GDM1 (cell line): Measurements from ENCODE around the gene EXTL1.

ENCODE experiments used
- DNase-seq: peaks from one replicate; lab custom pipeline; 2025; lab: John Stamatoyannopoulos, UW

EXTL1 gene

DNA sequence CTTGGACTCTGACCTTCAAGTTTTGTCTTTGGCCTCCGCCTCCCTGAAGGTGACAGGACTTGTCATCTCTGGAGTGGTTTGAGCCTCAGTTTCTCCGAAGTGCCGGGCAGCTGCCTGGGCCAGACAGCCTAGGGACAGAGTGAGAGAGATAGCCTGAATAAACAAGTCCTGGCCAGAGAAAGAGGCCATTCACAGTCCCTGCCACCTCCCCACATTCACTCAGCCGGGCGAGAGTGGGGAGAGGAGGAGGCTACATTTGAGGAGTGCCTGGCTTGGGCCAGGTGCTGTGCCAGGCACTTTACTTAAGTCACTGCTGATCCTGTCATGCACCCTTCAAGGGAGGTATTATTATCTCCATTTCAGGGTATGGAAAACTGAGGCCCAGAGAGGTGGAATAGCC is 3.5 kb downstream of the EXTL1 start:
- DNase-seq: no peak

DNA sequence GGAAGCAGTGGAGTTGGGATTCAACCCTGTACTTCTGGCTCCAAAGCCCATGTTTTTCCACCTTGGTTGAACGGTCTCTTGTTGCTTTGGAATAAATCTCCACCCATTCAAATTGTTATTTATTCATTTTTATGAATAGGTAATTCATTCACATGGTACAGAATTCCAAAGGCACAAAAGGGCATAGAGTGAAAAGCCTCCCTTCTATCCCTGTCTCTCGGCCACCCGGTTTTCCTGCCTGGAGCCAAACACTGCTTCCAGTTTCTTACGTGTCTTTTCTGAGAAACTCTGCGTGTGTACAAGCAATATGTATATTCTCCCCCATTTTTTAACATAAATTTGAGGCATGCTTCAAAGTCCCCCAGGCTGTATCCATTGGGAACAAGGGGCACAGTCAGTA is 3.9 kb downstream of the EXTL1 start:
- no peak for DNase-seq

DNA sequence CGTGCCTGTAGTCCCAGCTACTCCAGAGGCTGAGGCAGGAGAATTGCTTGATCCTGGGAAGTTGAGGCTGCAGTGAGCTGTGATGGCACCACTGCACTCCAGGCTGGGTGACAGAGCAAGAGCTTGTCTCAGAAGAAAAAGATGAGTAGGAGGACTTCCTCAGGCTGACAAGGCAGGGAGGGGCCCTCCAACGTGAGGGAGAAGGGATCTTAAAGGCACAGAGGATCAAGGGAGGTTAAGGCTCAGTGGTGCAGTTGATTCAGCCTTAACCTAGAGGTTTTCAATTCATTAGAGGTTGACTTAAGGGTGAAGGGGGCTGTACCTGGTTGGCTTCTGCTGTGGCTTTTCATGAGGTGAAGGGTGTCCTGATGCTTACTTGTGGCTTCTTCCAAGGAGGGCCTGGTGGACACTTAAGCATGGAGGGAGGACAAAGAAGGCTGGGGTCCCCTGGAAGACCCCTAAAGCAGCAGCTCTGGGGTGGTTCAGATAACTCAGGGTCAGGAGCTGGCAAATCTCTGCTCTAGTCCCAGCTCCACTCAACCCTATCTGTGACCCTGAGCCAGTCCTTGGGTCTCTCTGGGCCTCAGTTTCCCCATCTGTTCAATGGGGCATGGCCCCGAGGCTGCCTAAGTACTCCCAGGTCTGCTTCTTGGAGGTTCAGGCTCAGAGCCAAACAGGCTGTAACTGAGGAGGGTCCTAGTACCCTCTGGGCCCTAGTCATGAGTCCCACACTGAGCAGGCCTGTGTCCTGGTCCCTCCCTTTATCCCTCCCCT is 6.3 kb downstream of the EXTL1 start:
- no peak for DNase-seq

DNA sequence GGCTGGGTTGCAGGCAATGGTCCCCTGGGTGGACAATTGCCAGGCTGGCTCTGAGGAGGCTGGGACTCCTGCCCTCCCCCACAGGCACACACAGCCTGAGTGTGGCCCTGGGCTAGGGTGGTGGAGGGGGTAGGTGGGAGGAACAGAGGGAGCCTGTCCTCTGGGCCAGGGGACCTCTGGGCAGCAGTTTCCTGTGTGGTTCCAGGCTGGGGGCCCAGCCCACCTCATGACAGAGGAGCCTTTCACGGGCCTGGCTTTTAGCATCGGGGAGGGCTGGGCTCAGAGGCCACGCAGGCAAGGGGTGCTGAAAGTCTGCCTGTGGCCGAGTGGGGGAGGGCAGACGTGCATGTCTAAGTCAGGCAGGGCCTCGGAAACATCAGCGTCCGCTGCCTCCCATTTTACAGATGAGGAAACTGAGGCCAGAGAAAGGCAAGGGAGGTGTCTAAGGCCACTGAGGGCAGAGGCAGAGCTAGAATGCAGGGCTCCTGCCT is 7.0 kb downstream of the EXTL1 start:
- DNase-seq: no peak

DNA sequence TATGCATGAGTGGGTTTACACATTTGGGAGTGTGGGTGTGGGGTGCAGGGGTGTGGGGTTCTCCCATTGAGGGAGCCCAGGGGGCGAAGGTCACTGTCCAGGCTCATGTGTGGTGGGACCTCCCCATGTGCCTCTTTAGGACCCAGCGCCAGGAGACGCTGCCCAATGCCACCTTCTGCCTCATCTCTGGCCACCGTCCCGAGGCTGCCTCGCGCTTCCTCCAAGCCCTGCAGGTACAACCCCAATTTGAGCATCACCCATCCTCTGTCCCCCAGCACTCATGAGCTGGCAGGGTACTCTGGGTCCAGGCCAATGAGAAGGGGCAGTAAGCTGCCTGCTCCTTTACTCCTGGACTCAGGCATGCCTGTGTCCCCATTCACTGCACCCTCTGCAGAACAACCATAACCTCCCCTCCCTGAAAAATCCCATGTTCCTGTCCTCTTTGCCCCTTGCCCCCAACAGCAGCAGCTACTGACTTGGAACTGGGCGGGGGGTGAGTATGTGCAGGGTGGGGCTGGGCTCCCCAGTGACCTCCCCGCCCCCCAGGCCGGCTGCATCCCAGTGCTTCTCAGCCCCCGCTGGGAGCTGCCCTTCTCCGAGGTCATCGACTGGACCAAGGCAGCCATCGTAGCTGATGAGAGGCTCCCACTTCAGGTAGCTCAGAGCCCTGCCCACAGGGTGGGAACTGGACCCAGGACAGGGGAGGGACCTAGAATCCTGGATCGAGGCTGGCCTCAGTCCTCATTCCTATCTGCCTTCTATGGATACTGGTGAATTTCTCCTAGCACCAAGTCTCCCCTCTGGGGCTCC is 7.7 kb downstream of the EXTL1 start:
- no peak for DNase-seq

DNA sequence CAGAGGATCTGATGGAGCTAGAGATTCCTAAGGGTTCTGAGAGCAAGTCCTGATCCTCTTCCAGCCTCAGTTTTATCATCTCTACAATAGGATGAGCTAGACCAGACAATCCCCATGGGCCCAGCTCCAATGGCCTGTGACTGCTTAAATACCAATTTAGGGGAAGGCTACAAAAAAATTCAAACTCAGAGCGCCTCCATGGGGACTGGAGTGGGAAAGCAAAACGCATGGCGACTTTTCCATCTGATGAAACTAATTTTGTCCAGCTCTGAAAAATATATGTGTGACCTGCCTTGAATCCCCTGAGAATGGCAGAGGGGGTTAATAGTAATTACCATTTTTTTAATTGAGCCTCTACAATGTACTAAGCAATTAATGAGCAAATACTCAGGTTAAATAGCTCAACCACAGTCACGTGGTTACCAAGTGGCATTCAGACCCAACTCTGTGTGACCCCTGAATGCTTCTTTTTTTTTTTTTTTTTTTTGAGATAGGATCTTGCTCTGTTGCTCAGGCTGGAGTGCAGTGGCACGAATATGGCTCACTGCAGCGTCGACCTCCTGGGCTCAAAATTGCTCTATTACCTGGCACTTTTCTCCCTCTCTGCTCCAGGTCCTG is 8.4 kb downstream of the EXTL1 start:
- no peak for DNase-seq

DNA sequence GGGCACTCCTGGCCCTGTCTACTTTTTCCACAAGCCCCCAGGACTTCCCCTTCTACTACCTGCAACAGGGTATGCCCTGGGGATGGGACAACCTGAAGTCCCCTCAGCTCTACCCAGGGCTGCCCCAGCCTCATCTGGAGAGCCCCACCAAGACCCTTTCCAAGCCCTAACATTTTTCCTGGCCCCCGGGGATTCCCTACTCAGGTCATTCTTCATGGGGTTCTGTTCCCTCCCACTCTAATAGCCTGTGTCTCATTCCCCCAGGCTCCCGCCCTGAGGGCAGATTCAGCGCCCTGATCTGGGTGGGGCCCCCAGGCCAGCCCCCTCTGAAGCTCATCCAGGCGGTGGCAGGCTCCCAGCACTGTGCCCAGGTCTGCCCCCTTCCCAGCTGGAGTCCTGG is 9.6 kb downstream of the EXTL1 start:
- no peak for DNase-seq

DNA sequence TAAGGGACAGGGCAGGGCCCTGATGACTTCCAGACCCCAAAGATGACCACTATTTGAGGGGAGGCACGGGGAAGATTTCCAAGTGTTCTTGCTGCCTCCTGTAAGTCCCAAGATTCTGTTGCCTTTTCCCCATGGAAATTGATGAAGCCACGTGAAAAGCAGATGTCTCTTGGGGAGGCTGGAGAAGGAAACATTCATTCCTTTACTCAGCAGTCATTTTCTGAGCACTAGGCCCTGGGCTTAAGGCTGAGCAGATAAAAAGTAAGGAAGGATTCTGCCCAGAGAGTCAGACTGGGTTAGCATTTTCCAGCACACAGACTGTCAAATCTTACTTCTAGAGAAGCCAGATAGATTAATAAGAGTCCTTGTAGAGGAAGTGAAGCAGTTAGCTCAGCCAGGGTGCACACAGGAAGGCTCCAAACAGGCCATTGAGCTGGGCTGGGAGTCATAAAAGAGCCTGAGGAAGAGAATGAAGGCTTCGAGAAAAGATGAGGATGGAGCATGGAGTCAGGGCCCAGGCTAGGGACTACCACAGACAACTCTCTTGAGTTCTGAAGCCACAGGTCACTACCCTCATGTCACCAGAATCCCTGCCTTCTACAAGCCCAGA is 10.1 kb downstream of the EXTL1 start:
- no peak for DNase-seq

DNA sequence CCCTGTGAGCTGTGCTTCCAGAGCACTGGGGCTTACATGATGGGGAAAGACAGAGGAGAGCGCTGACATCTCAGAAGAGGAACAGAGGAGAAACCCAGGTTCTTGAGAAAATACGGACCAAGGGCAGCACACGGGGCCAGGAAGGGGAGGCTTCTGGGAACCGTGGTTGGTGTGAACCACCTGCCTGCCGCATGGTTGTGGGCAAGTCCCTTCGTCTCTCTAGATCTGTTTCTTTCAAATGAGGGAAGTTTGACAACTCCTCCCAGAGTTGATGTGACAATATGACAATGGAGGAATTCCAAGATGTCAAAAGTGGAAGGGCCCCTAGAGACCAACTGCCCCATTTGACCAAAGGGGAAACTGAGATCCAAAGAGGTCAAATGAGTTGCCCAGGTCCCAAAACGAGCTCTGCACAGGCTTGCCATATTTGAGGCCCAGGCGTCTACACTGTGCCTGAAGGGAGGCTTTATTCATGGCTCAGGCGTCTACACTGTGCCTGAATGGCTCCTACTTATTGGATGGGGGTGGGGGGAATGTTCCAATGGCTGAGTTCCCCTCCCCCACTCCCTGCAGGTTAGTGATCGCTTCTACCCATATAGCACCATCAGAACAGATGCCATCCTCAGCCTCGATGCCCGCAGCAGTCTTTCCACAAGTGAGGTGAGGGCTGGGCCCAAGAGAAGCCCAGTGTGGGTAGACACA is 11.2 kb downstream of the EXTL1 start:
- no peak for DNase-seq

DNA sequence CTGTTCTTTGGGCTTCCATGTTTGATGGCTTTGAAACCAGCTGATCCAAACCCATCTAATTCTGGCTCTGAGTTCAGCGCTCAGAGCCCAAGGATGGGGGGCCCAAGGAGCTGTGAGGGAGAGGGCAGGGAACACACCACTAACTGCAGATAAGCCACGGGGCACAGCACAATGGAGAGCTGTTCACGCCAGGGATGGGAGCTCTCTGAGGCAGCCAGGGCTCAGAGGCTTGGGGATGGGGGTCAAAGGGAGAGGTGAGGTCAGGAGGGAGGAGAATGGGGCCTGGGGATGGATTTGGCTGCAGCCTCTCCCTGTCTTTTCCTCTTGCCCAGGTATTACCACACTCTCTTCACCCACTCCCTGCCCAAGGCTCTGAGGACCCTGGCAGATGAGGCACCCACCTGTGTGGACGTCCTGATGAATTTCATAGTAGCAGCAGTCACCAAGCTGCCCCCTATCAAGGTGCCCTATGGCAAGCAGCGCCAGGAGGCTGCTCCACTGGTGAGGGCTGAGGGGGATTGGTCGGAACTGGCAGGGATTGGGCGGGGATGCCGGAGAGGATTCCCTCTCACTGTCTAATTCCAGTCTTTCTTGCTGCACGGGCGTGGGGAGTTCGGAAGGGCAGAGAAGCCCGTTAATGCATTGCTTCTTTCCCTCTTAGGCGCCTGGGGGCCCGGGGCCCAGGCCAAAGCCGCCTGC is 13.1 kb downstream of the EXTL1 start:
- no peak for DNase-seq

DNA sequence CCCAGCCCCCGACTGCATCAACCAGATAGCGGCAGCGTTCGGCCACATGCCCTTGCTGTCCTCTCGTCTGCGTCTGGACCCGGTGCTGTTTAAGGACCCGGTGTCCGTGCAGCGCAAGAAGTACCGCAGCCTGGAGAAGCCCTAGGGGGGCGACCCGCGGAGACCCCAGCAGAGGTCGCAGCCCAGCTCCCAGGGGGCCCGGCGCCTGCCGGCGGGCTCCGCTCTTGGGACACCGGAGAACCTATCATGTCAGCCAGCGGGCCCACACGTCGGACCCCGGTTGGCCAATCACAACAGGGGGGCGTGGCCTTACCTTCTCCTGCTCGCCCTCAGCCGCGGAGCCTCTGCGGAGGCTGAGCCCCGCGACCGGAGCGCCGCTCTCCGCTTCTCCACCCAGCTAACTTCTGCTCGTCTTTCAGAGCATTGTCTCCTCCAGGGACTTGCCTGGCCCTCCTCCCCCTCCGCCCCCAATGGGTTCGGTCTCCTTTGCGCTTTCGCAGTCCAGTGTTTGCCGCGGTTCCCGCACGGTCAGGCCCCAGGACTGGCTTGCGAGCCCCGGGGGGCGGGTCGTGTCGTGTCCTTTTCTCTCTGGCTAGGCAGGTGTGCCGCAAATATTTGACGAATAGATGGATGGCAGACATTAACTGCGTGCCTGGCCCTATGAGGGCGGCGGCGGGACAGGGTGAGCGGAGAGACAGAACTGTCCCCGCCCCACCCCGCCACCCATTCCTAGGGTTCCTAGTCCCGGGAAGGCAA is 13.8 kb downstream of the EXTL1 start:
- peak; percentile 82 for DNase-seq

DNA sequence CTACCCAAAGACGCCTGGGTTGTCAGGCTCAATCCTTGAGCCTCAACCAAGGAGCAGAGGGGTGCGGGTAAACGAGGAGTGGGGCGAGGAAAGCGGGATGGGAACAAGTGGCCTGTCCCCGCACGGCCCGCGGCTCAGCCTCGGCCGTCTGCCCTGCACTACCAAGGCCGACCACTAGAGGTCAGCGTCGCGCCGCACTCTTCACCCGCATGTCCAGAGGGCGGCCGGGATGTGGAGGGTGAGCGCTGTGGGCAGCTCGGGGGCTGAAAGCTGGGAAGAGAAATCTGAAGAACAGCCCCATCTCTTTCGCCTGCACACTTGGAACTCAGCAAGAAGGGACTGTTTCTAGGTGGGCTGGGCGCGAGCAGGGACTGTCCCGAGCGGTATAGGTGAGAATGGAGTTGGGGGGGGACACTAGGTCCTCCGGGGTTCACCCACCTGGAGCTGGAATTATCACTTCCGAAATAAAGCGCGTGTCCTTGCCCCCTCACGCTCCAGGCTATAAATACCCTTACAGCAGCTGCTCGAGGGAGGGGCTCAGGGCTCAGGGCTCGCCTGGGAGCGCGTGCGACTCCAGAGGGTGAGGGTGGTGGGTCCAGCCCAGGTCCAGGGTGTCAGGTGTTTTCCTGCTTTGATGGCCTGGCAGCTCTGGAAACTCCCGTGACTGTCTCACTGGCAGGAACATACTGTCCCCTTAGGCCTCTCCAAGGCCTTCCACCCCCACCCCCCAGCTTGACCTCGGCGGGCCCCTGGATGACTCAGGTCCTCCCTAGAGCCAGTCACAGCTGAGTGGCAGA is 14.6 kb downstream of the EXTL1 start:
- DNase-seq: peak; percentile 57

DNA sequence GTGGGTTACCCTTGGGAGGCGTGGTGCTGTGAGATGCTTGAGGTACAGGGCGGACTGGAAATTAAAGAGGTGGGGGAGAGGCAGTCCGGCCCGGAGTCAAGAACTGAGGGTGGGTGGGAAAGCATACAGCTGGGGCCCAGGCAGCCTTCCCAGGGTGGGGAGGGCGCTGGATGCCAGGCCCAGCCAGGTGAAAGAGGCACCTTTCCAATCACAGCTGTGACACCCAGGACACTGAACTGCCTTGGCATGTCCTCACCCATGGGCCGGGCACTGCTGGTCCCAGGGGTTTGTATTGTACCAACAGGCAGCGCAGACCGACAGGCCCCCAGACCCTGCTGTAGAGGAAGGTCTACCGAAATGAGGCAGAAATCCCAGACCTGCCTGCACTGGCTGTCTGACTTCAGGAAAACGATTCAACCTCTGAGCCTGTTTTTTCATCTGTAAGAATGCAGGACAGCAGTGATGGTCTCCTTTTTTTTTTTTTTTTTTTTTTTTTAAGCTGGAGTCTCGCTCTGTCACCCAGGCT is 15.2 kb downstream of the EXTL1 start:
- no peak for DNase-seq

DNA sequence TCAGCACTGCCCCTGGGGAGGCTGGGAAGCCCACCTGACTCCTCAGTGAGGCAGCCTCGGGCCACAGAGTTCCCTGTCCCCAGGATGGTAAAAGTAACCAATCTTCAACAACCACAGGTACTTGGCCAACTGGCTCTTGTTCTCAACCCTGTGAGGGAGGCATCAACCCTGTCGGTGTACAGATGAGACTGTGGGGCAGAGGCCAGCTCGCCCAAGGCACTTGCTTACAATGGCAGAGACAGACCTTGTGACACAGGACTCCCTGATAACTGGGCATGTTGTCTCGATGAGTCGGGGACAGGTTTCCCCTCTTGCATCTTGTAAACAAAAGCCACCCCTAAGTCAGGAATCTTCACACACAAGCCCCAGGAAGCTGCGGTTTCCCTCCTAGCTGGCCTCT is 16.3 kb downstream of the EXTL1 start:
- DNase-seq: no peak

DNA sequence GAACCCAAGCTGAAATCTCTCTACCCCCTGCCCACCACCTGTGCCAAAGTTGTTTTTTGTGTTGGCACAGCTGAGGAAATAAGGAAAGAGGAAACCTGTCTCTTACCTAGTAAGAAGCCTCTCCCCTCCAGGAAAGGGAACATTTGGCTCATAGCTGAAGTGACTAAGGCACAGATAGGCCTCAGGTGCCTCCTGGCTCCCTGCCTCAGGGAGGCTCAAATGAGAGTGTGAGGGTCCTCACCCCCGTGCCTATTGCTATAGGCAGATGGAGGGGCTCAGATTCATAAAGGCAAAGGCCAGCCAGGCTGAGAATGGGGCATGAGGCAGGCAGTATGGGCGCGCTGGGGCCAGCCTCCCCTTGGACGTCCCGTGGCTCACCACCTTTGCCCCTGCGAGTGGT is 16.9 kb downstream of the EXTL1 start:
- no peak for DNase-seq

DNA sequence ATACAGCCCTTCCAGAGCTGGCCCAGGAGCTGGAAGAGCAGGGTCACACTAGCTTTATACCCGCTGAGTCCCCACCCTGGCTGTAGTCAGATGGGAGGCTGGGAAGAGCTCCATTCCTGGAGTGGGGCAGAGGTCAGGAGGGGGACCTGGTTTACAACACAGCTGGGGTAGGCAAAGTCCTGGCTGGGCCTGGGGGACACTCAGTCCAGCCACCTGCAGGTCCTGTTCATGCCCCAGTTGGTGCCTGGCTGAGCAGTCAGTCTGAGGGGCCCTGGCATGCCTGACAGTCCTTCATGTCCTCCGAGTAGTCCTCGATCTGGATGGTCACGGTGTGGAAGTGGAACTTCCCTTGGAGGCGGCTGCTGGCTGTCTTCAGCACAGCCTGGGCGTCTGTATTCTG is 17.3 kb downstream of the EXTL1 start:
- no peak for DNase-seq

DNA sequence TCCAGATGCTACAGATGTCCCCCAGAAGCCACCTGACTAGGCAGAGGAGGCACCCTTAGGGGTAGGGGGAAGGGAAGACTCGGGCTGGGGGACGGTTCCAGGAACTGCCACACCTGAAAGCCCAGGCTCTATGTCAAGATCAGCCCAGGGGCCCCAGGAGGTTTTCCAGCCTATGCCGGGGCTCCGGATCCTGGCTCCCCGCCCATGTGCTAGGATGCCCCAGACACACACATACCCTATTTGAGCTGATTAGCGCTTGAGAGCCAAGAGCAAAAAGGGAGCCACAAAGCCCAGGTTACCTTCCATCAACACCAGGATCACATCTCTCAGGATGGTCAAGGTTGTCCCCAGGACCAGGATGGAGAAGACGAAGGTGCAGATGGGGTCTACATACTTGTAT is 19.8 kb downstream of the EXTL1 start:
- no peak for DNase-seq

DNA sequence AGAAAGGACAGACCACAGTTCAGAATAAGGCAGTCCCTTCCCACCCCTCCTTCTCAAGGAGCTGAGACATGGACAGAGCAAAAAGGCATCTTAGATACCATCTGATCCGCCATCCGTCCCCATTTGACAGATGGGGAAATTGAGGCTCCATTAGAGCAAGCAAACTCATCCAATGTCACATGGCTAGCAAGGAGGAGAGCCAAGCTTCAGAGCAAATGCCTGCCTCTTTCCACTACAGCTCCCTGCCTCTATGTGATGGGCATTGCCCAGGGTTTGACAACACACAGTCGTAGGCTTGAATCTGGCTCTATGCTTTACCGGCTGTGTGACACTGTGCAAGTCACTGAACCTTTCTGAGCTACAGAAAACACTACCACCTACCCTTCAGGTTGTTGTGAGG is 20.4 kb downstream of the EXTL1 start:
- no peak for DNase-seq

DNA sequence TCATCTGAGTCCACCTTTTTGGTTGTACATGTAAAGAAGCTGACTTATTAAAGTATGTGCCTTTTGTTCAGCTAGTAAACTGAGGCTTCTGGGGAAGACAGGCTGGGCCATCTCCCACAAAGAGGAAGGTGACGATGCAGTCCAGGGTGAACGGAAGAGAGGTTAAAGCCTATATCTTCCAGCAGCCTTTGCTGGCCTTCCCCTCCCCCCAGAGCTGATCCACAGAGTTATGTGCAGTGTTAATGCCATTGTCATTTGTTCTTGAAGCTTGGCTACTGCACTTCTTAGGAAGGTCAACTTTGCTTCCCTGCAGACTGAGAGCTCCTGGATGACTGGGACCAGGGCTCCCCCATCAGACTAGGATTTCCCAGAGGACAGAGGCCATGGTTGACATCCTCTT is 22.2 kb downstream of the EXTL1 start:
- DNase-seq: no peak
